ENCODE data around the gene PLA2G4E.

PLA2G4E gene

DNA sequence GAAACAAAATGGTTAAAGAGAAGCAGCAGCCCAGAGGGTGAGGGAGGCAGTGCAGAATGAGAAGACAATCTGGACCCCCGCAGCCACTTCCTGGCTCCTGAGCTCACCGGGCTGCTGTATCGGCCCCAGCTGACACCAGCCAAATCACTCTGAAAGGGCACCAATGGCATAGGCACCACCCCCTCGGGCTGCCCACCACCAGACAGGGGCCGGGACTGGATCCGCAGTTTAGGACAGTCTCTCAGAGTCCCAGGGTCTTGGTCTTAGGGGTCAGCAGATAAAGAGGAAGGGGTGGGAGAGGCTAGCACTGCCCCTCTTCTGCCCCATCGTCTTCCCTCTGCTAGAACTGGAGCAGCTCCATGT, 30.6 kb downstream of the PLA2G4E start:
- Histone ChIP-seq H3K27me3 (ENCODE audit: insufficient read depth, low read length) (no peaks in the 10 kb centered on the region), H2AFZ (ENCODE audit: low read length, unreplicated experiment) (no peak overlapping the region), H3K36me3 (ENCODE audit: insufficient read depth, low read length) (no peaks in the 10 kb centered on the region), H3K4me1 (ENCODE audit: control insufficient read depth, insufficient read depth, low read length, unreplicated experiment) (no peaks in the 10 kb centered on the region), H3K79me2 (ENCODE audit: control insufficient read depth, insufficient read depth, low read length, unreplicated experiment) (no peaks in the 10 kb centered on the region), H3K4me3 (ENCODE audit: low read depth, low read length) (no peak overlapping the region), H3K27ac (ENCODE audit: low read depth, low read length) (no peak overlapping the region)

DNA sequence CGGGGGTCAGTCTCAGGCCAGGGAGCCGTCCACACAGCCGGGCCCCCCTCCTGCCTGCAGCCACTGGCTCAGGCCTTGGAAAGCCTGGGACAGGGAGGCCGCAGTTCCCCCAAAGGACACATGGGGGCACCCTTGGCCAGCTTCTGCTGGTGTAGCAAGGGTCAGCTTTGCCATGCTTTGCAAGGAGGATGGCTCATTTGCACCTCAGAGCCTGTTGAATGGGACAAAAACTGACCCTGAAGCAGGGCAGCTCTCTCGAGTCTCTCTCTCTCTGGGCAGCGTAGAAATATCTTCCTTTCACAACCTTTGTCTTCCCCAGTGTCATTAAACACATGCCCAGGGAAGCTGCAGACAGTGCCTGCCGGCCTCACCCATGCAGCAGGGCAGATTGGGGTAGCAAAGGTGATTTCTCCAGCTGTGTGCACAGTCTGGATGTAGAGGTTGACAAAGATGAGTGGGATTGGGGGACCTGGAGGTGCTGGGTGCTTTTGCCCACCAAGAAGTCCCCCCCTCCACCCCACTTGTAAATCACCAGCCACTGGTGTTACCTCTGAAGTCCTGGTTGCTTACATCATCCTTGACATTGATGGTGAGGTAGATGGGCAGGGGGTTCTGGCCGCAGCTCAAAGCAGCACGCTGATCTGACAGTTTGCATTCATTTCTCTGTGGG, 31.1 kb downstream of the PLA2G4E start:
- H3K79me2 ChIP-seq (ENCODE audit: control insufficient read depth, insufficient read depth, low read length, unreplicated experiment) = no peaks in the 10 kb centered on the region
- H3K4me1 ChIP-seq (ENCODE audit: control insufficient read depth, insufficient read depth, low read length, unreplicated experiment) = no peaks in the 10 kb centered on the region
- no peak overlapping the region for H2AFZ ChIP-seq (ENCODE audit: low read length, unreplicated experiment)
- H3K36me3 ChIP-seq (ENCODE audit: insufficient read depth, low read length) = no peaks in the 10 kb centered on the region
- H3K27ac ChIP-seq (ENCODE audit: low read depth, low read length) = no peak overlapping the region
- no peak overlapping the region for H3K4me3 ChIP-seq (ENCODE audit: low read depth, low read length)
- H3K27me3 ChIP-seq (ENCODE audit: insufficient read depth, low read length) = 0 out of 2 replicates have a peak, but pooled peaks cover 3% of the 10 kb centered on the region

DNA sequence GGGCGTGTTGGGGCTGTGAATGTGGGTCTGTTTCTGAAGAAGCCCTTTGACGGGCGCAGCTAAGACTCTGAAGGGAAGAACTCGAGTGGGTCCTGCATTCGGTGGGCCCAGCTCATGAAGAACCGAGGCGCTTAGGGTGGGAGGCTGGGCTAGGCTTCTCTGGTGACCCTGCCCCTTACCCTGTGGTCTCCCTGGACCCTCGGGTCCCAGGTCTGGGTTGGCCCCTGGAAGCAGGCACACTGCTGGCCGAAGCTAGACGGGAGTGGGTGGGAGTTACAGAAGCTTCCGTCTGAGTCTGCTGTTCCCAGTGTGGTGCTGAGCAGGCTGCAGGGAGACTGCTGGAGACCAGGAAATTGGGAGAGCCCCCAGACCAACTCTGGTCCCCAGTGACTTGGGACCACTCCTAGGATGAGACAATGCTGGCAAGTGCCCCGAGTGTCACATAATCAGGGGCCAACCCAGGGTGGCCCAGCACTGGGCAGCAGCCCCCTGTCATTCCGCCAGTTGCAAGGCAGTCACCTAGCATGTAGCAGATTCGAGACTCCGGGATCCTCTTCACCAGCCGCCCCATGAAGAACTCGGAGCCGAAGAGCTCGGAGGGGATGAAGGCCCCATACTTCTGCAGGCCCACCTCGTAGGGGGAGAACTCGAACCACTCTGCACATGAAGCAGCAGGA, 31.8 kb downstream of the PLA2G4E start:
- Histone ChIP-seq H3K79me2 (ENCODE audit: control insufficient read depth, insufficient read depth, low read length, unreplicated experiment) (no peaks in the 10 kb centered on the region), H2AFZ (ENCODE audit: low read length, unreplicated experiment) (no peak overlapping the region), H3K36me3 (ENCODE audit: insufficient read depth, low read length) (no peaks in the 10 kb centered on the region), H3K4me1 (ENCODE audit: control insufficient read depth, insufficient read depth, low read length, unreplicated experiment) (no peaks in the 10 kb centered on the region), H3K27me3 (ENCODE audit: insufficient read depth, low read length) (0 out of 2 replicates have a peak, but pooled peaks cover 4% of the 10 kb centered on the region), H3K4me3 (ENCODE audit: low read depth, low read length) (no peak overlapping the region), H3K27ac (ENCODE audit: low read depth, low read length) (no peak overlapping the region)

DNA sequence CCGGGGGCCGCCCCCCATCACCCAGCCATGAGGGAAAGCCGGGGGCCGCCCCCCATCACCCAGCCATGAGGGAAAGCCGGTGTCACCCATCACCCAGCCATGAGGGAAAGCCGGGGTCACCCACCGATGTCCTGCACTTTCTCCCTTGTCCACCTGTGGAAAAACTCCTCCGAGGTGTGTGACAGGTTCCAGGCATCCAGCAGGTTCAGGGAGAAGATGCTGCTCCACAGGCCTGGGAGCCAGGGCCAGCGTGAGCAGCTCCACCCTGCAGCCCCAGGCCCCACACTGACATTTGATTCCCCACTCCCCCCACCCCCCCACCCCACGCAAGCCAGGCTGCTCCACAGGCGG, 32.9 kb downstream of the PLA2G4E start:
- H3K79me2 ChIP-seq (ENCODE audit: control insufficient read depth, insufficient read depth, low read length, unreplicated experiment) = no peaks in the 10 kb centered on the region
- no peaks in the 10 kb centered on the region for H3K4me1 ChIP-seq (ENCODE audit: control insufficient read depth, insufficient read depth, low read length, unreplicated experiment)
- H3K27me3 ChIP-seq (ENCODE audit: insufficient read depth, low read length) = 0 out of 2 replicates have a peak, but pooled peaks cover 4% of the 10 kb centered on the region
- no peak overlapping the region for H3K27ac ChIP-seq (ENCODE audit: low read depth, low read length)
- no peaks in the 10 kb centered on the region for H3K36me3 ChIP-seq (ENCODE audit: insufficient read depth, low read length)
- H3K4me3 ChIP-seq (ENCODE audit: low read depth, low read length) = no peak overlapping the region
- no peak overlapping the region for H2AFZ ChIP-seq (ENCODE audit: low read length, unreplicated experiment)

DNA sequence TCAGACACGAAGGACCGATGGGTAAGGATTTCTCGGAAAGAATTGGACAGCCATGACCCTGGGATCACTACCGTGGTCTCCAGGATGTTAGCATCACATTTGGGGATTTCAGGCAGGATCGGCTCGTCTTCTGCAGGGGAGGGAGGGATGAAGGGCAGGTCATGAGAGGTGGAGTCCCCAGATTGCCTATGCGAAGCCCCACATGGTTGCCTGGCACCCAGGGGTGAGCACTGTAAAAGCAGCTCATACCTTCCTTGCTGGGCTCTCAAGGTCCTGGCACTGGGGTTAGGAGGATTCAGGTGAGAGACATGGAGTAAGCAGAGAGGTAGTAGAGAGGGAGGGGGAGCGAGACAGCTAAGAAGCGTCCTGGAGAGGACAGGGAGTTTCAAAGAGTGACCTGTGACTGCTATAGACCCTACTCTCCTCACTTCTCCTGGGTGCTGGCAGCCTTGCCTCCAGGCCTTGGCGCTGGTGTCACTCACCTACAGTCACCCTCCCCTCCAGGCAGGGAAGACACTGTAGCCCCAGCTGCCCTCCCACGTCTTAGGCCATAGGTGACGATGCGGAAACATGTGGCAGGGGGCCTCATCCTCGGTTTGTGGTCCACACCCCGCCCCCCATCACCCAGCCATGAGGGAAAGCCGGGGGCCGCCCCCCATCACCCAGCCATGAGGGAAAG, 33.5 kb downstream of the PLA2G4E start:
- H3K4me1 ChIP-seq (ENCODE audit: control insufficient read depth, insufficient read depth, low read length, unreplicated experiment) = no peaks in the 10 kb centered on the region

DNA sequence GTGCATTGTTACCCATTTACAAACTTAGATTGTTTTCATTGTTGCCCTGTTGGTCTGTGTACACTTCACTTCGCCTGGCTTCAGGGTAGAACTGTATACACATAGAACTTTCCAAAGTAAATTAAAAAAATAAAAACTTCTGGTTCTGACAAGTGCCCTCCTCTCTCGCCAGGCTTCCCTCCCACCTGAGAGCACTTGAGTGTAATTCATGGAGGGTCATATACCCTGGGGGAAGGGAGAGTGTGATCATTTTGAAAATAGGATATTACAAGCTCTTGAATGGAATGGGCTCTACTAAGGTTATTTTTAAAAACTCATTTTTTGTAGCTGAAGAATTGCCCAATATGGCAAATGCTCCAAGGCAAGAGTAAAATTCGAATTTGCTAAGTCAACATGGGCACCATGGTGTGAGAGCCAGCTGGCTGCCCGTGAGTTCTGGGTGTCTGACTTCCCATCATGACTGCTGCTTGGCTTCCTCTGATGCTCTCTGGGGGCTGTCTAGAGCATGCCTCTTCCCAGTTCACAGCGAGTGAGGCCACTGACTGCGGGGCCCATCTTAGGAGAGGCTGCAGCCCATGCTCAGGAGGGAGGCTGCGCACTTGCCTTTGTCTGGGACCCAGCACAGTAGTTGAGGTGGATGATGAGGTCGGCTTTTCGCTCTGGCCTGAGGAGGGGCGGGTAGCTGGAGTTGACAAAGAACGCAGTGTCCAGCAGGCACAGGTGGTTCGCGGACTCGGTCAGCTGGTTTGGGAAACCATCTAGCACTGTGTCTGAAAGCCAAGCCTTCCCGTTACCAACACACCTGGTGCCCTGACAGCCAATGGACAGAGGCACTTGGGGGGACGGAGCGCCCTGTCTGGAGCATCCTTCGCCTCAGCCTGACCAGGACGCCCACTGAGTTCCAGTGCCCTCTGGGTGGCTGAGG, 35.3 kb downstream of the PLA2G4E start:
- Histone ChIP-seq H3K4me1 (ENCODE audit: control insufficient read depth, insufficient read depth, low read length, unreplicated experiment) (no peaks in the 10 kb centered on the region), H3K36me3 (ENCODE audit: insufficient read depth, low read length) (no peaks in the 10 kb centered on the region)

More for the DNA sequence above, 33.5 kb downstream of the PLA2G4E start:
- no peak overlapping the region for H3K4me3 ChIP-seq (ENCODE audit: low read depth, low read length)
- H3K27me3 ChIP-seq (ENCODE audit: insufficient read depth, low read length) = 0 out of 2 replicates have a peak, but pooled peaks cover 4% of the 10 kb centered on the region
- H3K27ac ChIP-seq (ENCODE audit: low read depth, low read length) = no peak overlapping the region
- no peaks in the 10 kb centered on the region for H3K79me2 ChIP-seq (ENCODE audit: control insufficient read depth, insufficient read depth, low read length, unreplicated experiment)
- H2AFZ ChIP-seq (ENCODE audit: low read length, unreplicated experiment) = no peak overlapping the region
- no peaks in the 10 kb centered on the region for H3K36me3 ChIP-seq (ENCODE audit: insufficient read depth, low read length)

DNA sequence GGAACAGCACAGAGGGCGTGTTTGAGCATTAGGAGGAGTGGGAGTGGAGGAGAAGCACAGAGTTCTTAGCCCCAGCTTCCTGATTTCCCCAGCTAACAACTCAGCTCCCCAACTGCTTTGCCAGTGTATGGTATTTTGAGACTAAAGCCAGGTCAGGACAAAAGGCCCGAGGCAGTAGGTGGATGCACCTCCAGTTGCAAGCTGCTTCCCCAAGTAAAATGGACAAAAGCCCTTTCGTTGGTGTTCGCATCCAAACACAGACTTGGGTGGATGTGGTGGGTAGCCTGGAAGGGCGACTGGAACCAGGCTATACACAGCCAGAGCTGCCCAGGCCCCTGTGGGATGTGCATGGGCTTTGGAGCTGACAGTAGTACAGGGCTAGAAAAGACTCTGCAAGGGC, 36.2 kb downstream of the PLA2G4E start:
- Histone ChIP-seq H3K27ac (ENCODE audit: low read depth, low read length) (no peak overlapping the region), H3K36me3 (ENCODE audit: insufficient read depth, low read length) (no peaks in the 10 kb centered on the region), H3K4me3 (ENCODE audit: low read depth, low read length) (no peak overlapping the region), H2AFZ (ENCODE audit: low read length, unreplicated experiment) (no peak overlapping the region), H3K4me1 (ENCODE audit: control insufficient read depth, insufficient read depth, low read length, unreplicated experiment) (no peaks in the 10 kb centered on the region), H3K79me2 (ENCODE audit: control insufficient read depth, insufficient read depth, low read length, unreplicated experiment) (no peaks in the 10 kb centered on the region), H3K27me3 (ENCODE audit: insufficient read depth, low read length) (0 out of 2 replicates have a peak, but pooled peaks cover 4% of the 10 kb centered on the region)

More for the DNA sequence above, 35.3 kb downstream of the PLA2G4E start:
- 0 out of 2 replicates have a peak, but pooled peaks cover 4% of the 10 kb centered on the region for H3K27me3 ChIP-seq (ENCODE audit: insufficient read depth, low read length)
- H3K79me2 ChIP-seq (ENCODE audit: control insufficient read depth, insufficient read depth, low read length, unreplicated experiment) = no peaks in the 10 kb centered on the region
- H3K4me3 ChIP-seq (ENCODE audit: low read depth, low read length) = no peak overlapping the region
- no peak overlapping the region for H2AFZ ChIP-seq (ENCODE audit: low read length, unreplicated experiment)
- no peak overlapping the region for H3K27ac ChIP-seq (ENCODE audit: low read depth, low read length)

DNA sequence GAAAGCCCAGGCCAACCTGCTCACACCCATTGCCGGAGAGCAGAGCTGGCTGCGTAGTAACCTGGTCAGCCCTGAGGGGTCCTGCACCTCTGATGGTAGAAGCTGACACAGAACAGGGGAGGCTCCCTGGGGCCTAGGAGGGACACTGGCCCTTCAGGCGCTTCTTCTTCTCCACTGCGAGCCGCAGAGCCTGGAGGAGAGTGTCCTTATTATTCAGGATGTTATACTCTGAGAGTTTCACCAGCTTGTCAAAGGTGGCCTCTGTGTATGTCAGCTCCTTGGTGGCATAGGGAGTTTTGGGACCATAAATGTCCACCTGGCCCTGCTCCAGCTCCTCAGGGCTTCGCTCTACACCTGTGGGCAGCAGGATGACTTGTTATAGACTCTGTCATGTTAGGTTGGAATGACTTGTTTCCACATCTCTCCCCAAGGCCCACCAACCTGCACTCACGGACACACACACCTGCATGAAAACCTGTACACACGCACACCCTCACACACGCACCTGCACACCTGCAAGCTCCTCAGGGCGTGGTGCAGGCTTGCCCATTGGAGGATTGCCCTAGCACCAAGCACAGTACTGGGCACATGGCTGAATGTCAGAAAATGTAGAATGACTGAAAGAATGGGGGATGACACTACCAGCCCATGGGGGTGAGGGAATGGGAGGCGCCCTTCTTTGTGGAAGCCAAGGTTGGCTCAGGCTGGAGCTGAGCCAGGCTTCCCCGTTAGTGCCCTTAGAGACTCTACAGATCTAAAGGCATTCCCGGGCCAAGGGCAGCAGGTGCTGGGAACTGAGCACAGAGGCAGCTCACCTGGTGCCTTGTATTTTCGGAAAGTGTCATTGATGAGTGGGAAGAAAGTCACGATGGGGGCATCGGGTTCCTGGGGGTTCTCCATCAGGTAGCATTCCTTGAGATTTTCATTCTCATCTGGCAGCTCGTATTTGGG, 36.9 kb downstream of the PLA2G4E start:
- Histone ChIP-seq H2AFZ (ENCODE audit: low read length, unreplicated experiment) (no peak overlapping the region), H3K27me3 (ENCODE audit: insufficient read depth, low read length) (0 out of 2 replicates have a peak, but pooled peaks cover 4% of the 10 kb centered on the region), H3K27ac (ENCODE audit: low read depth, low read length) (no peak overlapping the region), H3K79me2 (ENCODE audit: control insufficient read depth, insufficient read depth, low read length, unreplicated experiment) (no peaks in the 10 kb centered on the region), H3K4me3 (ENCODE audit: low read depth, low read length) (no peak overlapping the region), H3K4me1 (ENCODE audit: control insufficient read depth, insufficient read depth, low read length, unreplicated experiment) (no peaks in the 10 kb centered on the region), H3K36me3 (ENCODE audit: insufficient read depth, low read length) (no peaks in the 10 kb centered on the region)

DNA sequence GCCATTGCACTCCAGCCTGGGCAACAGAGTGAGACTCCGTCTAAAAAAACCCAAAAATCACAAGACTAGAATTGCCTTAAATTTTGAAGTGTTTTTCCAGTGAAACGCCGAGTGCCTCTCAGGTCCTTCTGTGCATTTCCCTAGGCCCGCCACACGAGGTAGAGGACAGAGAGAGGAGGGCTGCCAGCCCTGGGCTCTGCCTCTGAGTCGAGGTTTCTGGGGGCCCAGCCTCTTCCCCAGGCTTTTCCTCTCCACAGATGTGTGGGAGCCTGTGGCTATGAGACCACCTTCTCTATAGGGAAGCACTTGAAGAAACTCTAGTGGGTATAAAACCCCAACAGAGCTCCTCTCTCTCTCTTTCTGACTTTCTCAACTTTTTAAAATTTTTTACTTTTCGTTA, 37.6 kb downstream of the PLA2G4E start:
- Histone ChIP-seq H3K27me3 (ENCODE audit: insufficient read depth, low read length) (0 out of 2 replicates have a peak, but pooled peaks cover 4% of the 10 kb centered on the region), H3K27ac (ENCODE audit: low read depth, low read length) (no peak overlapping the region), H3K36me3 (ENCODE audit: insufficient read depth, low read length) (no peaks in the 10 kb centered on the region), H3K4me1 (ENCODE audit: control insufficient read depth, insufficient read depth, low read length, unreplicated experiment) (no peaks in the 10 kb centered on the region), H2AFZ (ENCODE audit: low read length, unreplicated experiment) (no peak overlapping the region), H3K79me2 (ENCODE audit: control insufficient read depth, insufficient read depth, low read length, unreplicated experiment) (no peaks in the 10 kb centered on the region), H3K4me3 (ENCODE audit: low read depth, low read length) (no peak overlapping the region)
